GM18868 (cell line): Measurements from ENCODE around the gene FGF3.

Experiments
- ATAC-seq: cut with Tn5 transposase; IDR thresholded peaks from one replicate; pipeline ENCODE4 v1.9.1; 2021; ENCODE audit warnings: mild to moderate bottlenecking, moderate library complexity; ENCODE audit not compliant: unreplicated experiment

FGF3 gene

GRCh38 chr11:69818603-69819441 is at the start of gene FGF3:
FGF3 (minus strand) TSS chr11:69819416; CDS start chr11:69818933, 483 bp downstream.
- no peak for ATAC-seq

GRCh38 chr11:69868871-69869270 is 49.7 kb upstream of the FGF3 start:
- ATAC-seq: no peak

- ATAC-seq: no peak
Observed at GRCh38 chr11:69868006-69868810, 49.0 kb upstream of the FGF3 start.

- no peak for ATAC-seq
Observed at GRCh38 chr11:69867076-69868005, 48.1 kb upstream of the FGF3 start.

GRCh38 chr11:69866648-69867047 is 47.4 kb upstream of the FGF3 start:
- ATAC-seq: no peak

- no peak for ATAC-seq
Observed at GRCh38 chr11:69865707-69866106, 46.5 kb upstream of the FGF3 start.

GRCh38 chr11:69864686-69865661 is 45.8 kb upstream of the FGF3 start:
- no peak for ATAC-seq

GRCh38 chr11:69863544-69864200 is 44.5 kb upstream of the FGF3 start:
- ATAC-seq: no peak

GRCh38 chr11:69862797-69863543 is 43.8 kb upstream of the FGF3 start:
- no peak for ATAC-seq

GRCh38 chr11:69862331-69862771 is 43.1 kb upstream of the FGF3 start:
- no peak for ATAC-seq

GRCh38 chr11:69861901-69862300 is 42.7 kb upstream of the FGF3 start:
- no peak for ATAC-seq

- no peak for ATAC-seq
Observed at GRCh38 chr11:69860796-69861445, 41.7 kb upstream of the FGF3 start.

- no peak for ATAC-seq
Observed at GRCh38 chr11:69860244-69860643, 41.0 kb upstream of the FGF3 start.

GRCh38 chr11:69859275-69859934 is 40.2 kb upstream of the FGF3 start:
- ATAC-seq: no peak

- ATAC-seq: no peak
Observed at GRCh38 chr11:69855421-69855820, 36.2 kb upstream of the FGF3 start.

- ATAC-seq: no peak
Observed at GRCh38 chr11:69854713-69855112, 35.5 kb upstream of the FGF3 start.

GRCh38 chr11:69852056-69852455 is 32.8 kb upstream of the FGF3 start:
- no peak for ATAC-seq
